Neural progenitor cell (in vitro differentiated cells): ENCODE measurements around the gene UBE2Q1. TPM values are rescaled to one million over a fixed set of nuclear protein-coding genes. Genes with fewer than 3 reads are reported as not detected.
A peak's percentile ranks its signal among the peaks of the same experiment; 100 is the strongest.

Experiments
- DNase-seq: peaks from one replicate; pipeline ENCODE4 v3.0.0-alpha.2; 2016; ENCODE audit warnings: low spot score
- H2AFZ ChIP-seq: fragments of 200-600 bp; sonication (generic); replicated peaks from 2 replicates; pipeline ENCODE4 v1.6.1; 2016; ENCODE audit warnings: antibody characterized with exemption
- H3F3A ChIP-seq: fragments of 200-600 bp; sonication (generic); 2 replicates; pipeline ENCODE4 v1.6.1; 2016; ENCODE audit warnings: antibody characterized with exemption, low read depth
- H3K27ac ChIP-seq: fragments of 200-600 bp; sonication (generic); 2 replicates; pipeline ENCODE4 v1.5.1; 2016; ENCODE audit warnings: mild to moderate bottlenecking
- H3K27me3 ChIP-seq: fragments of 200-600 bp; sonication (generic); 2 replicates; pipeline ENCODE4 v1.6.1; 2016; ENCODE audit warnings: mild to moderate bottlenecking, moderate library complexity
- H3K36me3 ChIP-seq: fragments of 200-600 bp; sonication (generic); 2 replicates; pipeline ENCODE4 v1.5.1; 2016
- H3K4me1 ChIP-seq: fragments of 200-600 bp; sonication (generic); 2 replicates; pipeline ENCODE4 v1.6.1; 2016; ENCODE audit warnings: mixed run types
- H3K4me2 ChIP-seq: fragments of 200-600 bp; sonication (generic); 2 replicates; pipeline ENCODE4 v1.6.1; 2016
- H3K4me3 ChIP-seq: fragments of 200-600 bp; sonication (generic); 2 replicates; pipeline ENCODE4 v1.5.1; 2016
- H3K79me2 ChIP-seq: fragments of 200-600 bp; sonication (generic); 2 replicates; pipeline ENCODE4 v1.6.1; 2016; ENCODE audit warnings: low read depth
- H3K9ac ChIP-seq: fragments of 200-600 bp; sonication (generic); 2 replicates; pipeline ENCODE4 v1.6.1; 2016
- H3K9me3 ChIP-seq: fragments of 200-600 bp; sonication (generic); 2 replicates; pipeline ENCODE4 v1.5.1; 2016; ENCODE audit warnings: low read depth
- H4K20me1 ChIP-seq: fragments of 200-600 bp; sonication (generic); 2 replicates; pipeline ENCODE4 v1.6.1; 2016; ENCODE audit warnings: low read depth
- H3K27ac Mint-ChIP-seq: 3 replicates; pipeline ENCODE4 v1.8.0; 2021; ENCODE audit warnings: mixed read lengths
- H3K27me3 Mint-ChIP-seq: 2 replicates; pipeline ENCODE4 v1.8.0; 2022; ENCODE audit warnings: low read depth, mild to moderate bottlenecking, inconsistent platforms, moderate library complexity, mixed read lengths; ENCODE audit not compliant: insufficient read depth
- H3K36me3 Mint-ChIP-seq: 3 replicates; pipeline ENCODE4 v1.8.0; 2021; ENCODE audit warnings: mixed read lengths
- H3K4me1 Mint-ChIP-seq: 3 replicates; pipeline ENCODE4 v1.8.0; 2021; ENCODE audit warnings: mixed read lengths
- H3K4me3 Mint-ChIP-seq: 3 replicates; pipeline ENCODE4 v1.8.0; 2021; ENCODE audit warnings: mild to moderate bottlenecking, moderate library complexity, mixed read lengths
- H3K9me3 Mint-ChIP-seq: 3 replicates; pipeline ENCODE4 v1.8.0; 2020; ENCODE audit warnings: mixed read lengths
- CTCF ChIP-seq: fragments of 200-600 bp; sonication (generic); IDR thresholded peaks from 2 replicates; pipeline ENCODE4 v1.5.1; 2017; ENCODE audit warnings: antibody characterized with exemption, mild to moderate bottlenecking
- EZH2 ChIP-seq: fragments of 200-600 bp; sonication (generic); IDR thresholded peaks from 2 replicates; pipeline ENCODE4 v1.6.1; 2017; ENCODE audit warnings: antibody characterized with exemption, mild to moderate bottlenecking, moderate library complexity
- EZH2phosphoT487 ChIP-seq: fragments of 200-600 bp; sonication (generic); IDR thresholded peaks from 2 replicates; pipeline ENCODE4 v1.6.1; 2017; ENCODE audit warnings: antibody characterized with exemption
- total RNA-seq: library from RNA; depleted of rRNA; stranded (reverse); fragments of >200 nt; gene quantifications from 2 replicates; pipeline ENCODE4 v1.2.3, GENCODE V29; 2015; ENCODE audit warnings: low replicate concordance

UBE2Q1 gene
- total RNA-seq, 1 donor from 2014 or later = 96.2 TPM

DNA sequence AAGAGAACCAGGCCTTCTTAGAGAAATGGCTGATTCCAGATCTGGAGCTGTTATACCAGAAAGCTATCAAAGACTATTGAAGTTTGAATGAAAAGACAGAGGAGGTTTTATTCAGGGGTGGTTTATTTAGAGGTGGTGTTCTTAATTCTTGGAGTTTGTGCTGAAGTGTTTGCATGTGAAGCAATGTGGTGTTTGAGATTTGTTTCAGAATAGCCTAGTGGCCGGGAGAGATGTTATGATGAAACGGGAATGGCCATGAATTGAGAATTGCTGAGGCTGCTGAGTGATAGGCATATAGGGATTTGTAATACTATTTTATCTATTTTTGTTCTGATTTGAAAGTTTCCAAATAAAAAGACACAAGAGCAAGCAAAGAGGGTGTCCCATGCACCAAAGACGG is 45.7 kb downstream of the UBE2Q1 start:
- H3K4me3 Mint-ChIP-seq = no peak overlapping the region
- Histone ChIP-seq H4K20me1 (no peaks in the 10 kb centered on the region), H3K27me3 (peaks cover 21% of the 10 kb centered on the region), H3K9ac (no peak overlapping the region), H2AFZ (no peak overlapping the region), H3K79me2 (no peaks in the 10 kb centered on the region), H3K4me3 (no peak overlapping the region), H3K4me2 (no peak overlapping the region), H3K4me1 (no peaks in the 10 kb centered on the region), H3K27ac (no peak overlapping the region), H3F3A (no peaks in the 10 kb centered on the region), H3K36me3 (no peaks in the 10 kb centered on the region), H3K9me3 (no peaks in the 10 kb centered on the region)
- H3K27me3 Mint-ChIP-seq = peaks cover 6% of the 10 kb centered on the region
- no peaks in the 10 kb centered on the region for H3K36me3 Mint-ChIP-seq
- no peak for DNase-seq
- H3K27ac Mint-ChIP-seq = no peak overlapping the region
- H3K9me3 Mint-ChIP-seq = peaks cover 1% of the 10 kb centered on the region
- TF ChIP-seq CTCF (no peak), EZH2 (no peak), EZH2phosphoT487 (no peak)
- H3K4me1 Mint-ChIP-seq = no peaks in the 10 kb centered on the region

- Histone ChIP-seq H2AFZ (no peak overlapping the region), H4K20me1 (no peaks in the 10 kb centered on the region), H3F3A (no peaks in the 10 kb centered on the region), H3K79me2 (no peaks in the 10 kb centered on the region), H3K9ac (no peak overlapping the region), H3K4me3 (no peak overlapping the region), H3K9me3 (no peaks in the 10 kb centered on the region), H3K27me3 (peaks cover 93% of the 10 kb centered on the region), H3K4me1 (peaks cover 4% of the 10 kb centered on the region), H3K4me2 (no peak overlapping the region), H3K27ac (no peak overlapping the region), H3K36me3 (no peaks in the 10 kb centered on the region)
- Mint-ChIP-seq H3K4me1 (peaks cover 3% of the 10 kb centered on the region), H3K4me3 (no peak overlapping the region), H3K27ac (no peak overlapping the region), H3K9me3 (peaks cover 15% of the 10 kb centered on the region), H3K36me3 (no peaks in the 10 kb centered on the region), H3K27me3 (peaks cover 70% of the 10 kb centered on the region)
- DNase-seq = no peak
- TF ChIP-seq EZH2 = no peak
- TF ChIP-seq EZH2phosphoT487 = no peak
- no peak for TF ChIP-seq CTCF
Measured at GRCh38 chr1:154503898-154504297, 54.6 kb downstream of the UBE2Q1 start.

DNA sequence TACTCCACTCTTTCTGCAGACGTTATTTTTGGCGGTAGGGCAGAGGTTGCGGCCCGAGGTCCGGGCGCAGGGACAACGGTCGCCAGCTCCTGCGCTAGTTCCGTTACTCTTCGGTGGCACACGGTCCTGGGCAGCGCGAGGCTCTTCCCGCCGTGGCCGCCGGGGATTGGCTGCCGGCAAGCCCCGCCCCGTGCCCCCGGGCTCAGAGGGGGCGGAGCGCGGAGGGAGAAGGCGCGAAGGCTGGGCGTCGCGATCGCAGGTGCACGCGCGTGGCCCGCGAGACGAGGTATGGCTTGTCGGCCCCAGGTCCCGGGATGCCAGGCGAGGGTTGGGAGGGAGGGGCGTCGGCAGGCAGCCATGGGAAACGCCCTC is 55.7 kb downstream of the UBE2Q1 start:
- peak; percentile 15 for DNase-seq
- H2AFZ ChIP-seq = peak overlapping the region; percentile 46

More for the DNA sequence above, 55.7 kb downstream of the UBE2Q1 start:
- Histone ChIP-seq H3K9me3 (no peaks in the 10 kb centered on the region), H3K9ac (no peak overlapping the region), H3K27ac (no peak overlapping the region), H3K4me3 (no peak overlapping the region), H3K79me2 (no peaks in the 10 kb centered on the region), H3K36me3 (no peaks in the 10 kb centered on the region), H3F3A (no peaks in the 10 kb centered on the region), H4K20me1 (no peaks in the 10 kb centered on the region), H3K27me3 (peaks cover 95% of the 10 kb centered on the region), H3K4me1 (peaks cover 4% of the 10 kb centered on the region), H3K4me2 (peak overlapping the region; percentile 19)
- Mint-ChIP-seq H3K4me3 (peak overlapping the region; percentile 66), H3K4me1 (peaks cover 3% of the 10 kb centered on the region), H3K27me3 (peaks cover 70% of the 10 kb centered on the region), H3K9me3 (peaks cover 13% of the 10 kb centered on the region), H3K27ac (no peak overlapping the region), H3K36me3 (no peaks in the 10 kb centered on the region)
- no peak for TF ChIP-seq EZH2
- no peak for TF ChIP-seq CTCF
- no peak for TF ChIP-seq EZH2phosphoT487
